Adrenal gland (tissue), 12 donors: Measurements from ENCODE around the gene SLC25A41. TPM values are rescaled to one million over a fixed set of nuclear protein-coding genes. Genes with fewer than 3 reads are reported as not detected.

Source experiments
- DNase-seq, 7 donors: peaks; one replicate each; pipeline ENCODE4 v3.0.0-alpha.2; 2019 to 2020
- H3K27ac ChIP-seq, 5 donors: fragments of 200-600 bp; sonication (generic) in 4 of 5; 1 replicate in 3 of 5; 2 replicates in 2 of 5; pipeline versions ENCODE4 v1.5.1 to v1.8.0; 2016 to 2020; ENCODE audit warnings: mild to moderate bottlenecking in 1 of 5
- H3K27me3 ChIP-seq: fragments of 200-600 bp; 2 replicates; pipeline ENCODE4 v1.8.0; 2021
- H3K36me3 ChIP-seq, 2 donors: fragments of 200-600 bp; replicated peaks in 1 of 2; 1 replicate in 1 of 2; 2 replicates in 1 of 2; pipeline versions ENCODE4 v1.5.1 to v1.8.0; 2018 to 2022
- H3K4me1 ChIP-seq, 2 donors: fragments of 200-600 bp; replicated peaks in 1 of 2; 1 replicate in 1 of 2; 2 replicates in 1 of 2; pipeline versions ENCODE4 v1.5.1 to v1.8.0; 2018 to 2021
- H3K4me3 ChIP-seq, 4 donors: fragments of 200-600 bp; sonication (generic) in 3 of 4; one replicate each; pipeline ENCODE4 v1.5.1; 2016 to 2018
- H3K9me3 ChIP-seq, 3 donors: fragments of 200-600 bp; sonication (generic) in 1 of 3; replicated peaks in 1 of 3; 1 replicate in 2 of 3; 2 replicates in 1 of 3; pipeline versions ENCODE4 v1.5.1 to v1.8.0; 2016 to 2021
- CTCF ChIP-seq, 6 experiments: fragments of 450-650 bp in 4 of 6; fragments of 200-600 bp in 2 of 6; sonication (generic) in 1 of 6; IDR thresholded peaks; 1 replicate in 5 of 6; 2 replicates in 1 of 6; pipeline versions ENCODE4 v1.5.1 to v1.8.0; 2016 to 2021; ENCODE audit warnings: antibody characterized with exemption in 6 of 6, mild to moderate bottlenecking in 2 of 6, moderate library complexity in 1 of 6
- POLR2A ChIP-seq, 2 donors: fragments of 450-650 bp; IDR thresholded peaks; one replicate each; pipeline ENCODE4 v1.6.1; 2017; ENCODE audit warnings: antibody characterized with exemption in 2 of 2, mild to moderate bottlenecking in 2 of 2, moderate library complexity in 1 of 2
- WGBS, 4 donors: extraction: QIAGEN DNeasy Blood & Tissue Kit in 2 of 4; methylation state at CpG; one replicate each; pipeline versions ENCODE4 v1.1.5 to v1.1.7; 2013 to 2017; 5-methylcytosine and 5-hydroxymethylcytosine counted together
- intact Hi-C, 2 donors: fragments of 100-400 bp; cut with DNase I; formaldehyde crosslinking; loops; one replicate each; pipeline versions ENCODE4 v1.14.1 to v1.15.0; 2022 to 2023
- polyA plus RNA-seq, 3 donors: library from polyadenylated mRNA; stranded (reverse); fragments of 200-250 nt in 2 of 3; fragments of 350-450 nt in 1 of 3; fragmentation: Illumina TruSeq in 1 of 3; extraction: RNeasy Lipid Tissue Mini Kit (QIAGEN cat#74804) in 1 of 3; gene quantifications; one replicate each; pipeline ENCODE4 v1.2.3, GENCODE V29; 2013 to 2014
- total RNA-seq, 9 donors: library from RNA; depleted of rRNA in 4 of 9; stranded (reverse); fragments of >200 nt in 4 of 9; fragments of 120-200 nt in 1 of 9; fragmentation: NEBNext Ultra II Directional in 1 of 9; extraction: Animal tissue kit (Norgen Biotek cat#: 25700) in 1 of 9; gene quantifications; one replicate each; pipeline versions ENCODE4 v1.1.0 to v1.2.4, GENCODE V29; 2013 to 2023
- donor health status: healthy with polysubstance abuse.
- donor health status: Bipolar disorder and iron deficiency.
- donor health status: DM: yes; HTN: yes; CAD: no.
- donor health status: DM: no; HTN: no; CAD: no.
- donor health status: DM: no; HTN: no; CAD: no.
- donor health status: DM: yes; HTN: yes; CAD: no.

SLC25A41 gene
- total and polyA plus RNA-seq, 12 donors = 0.18 to 1.4 (median 0.38) TPM; not detected in 6

GRCh38 chr19:6450166-6450565 is 16.6 kb upstream of the SLC25A41 start:
- Histone ChIP-seq H3K27me3 (no peaks in the 10 kb centered on the region), H3K4me3 (no peak overlapping the region), H3K36me3 (peaks cover 0 to 18% of the 10 kb centered on the region in 2 donors), H3K4me1 (no peaks in the 10 kb centered on the region), H3K9me3 (no peaks in the 10 kb centered on the region), H3K27ac (no peak overlapping the region)
- intact Hi-C loops = no loop called here
- TF ChIP-seq CTCF (IDR thresholded peaks at IDR 0.05) (no peak), POLR2A (IDR thresholded peaks at IDR 0.05) (no peak)
- 93 to 96% (median 94%) methylated on average over 5 of the region's 5 CpGs for WGBS, 4 donors
- no peak for DNase-seq

- DNase-seq = no peak
- peaks cover 0 to 3% of the 10 kb centered on the region in 2 donors for H3K36me3 ChIP-seq
- no peaks in the 10 kb centered on the region for H3K27me3 ChIP-seq
- no peaks in the 10 kb centered on the region for H3K4me1 ChIP-seq
- no peak for TF ChIP-seq CTCF (IDR thresholded peaks at IDR 0.05)
- TF ChIP-seq POLR2A (IDR thresholded peaks at IDR 0.05) = no peak
- no peak overlapping the region for H3K4me3 ChIP-seq
- intact Hi-C loops = no loop called here
- 87 to 98% (median 93%) methylated on average over 3 of the region's 3 CpGs for WGBS, 4 donors
- H3K27ac ChIP-seq = no peak overlapping the region
- no peaks in the 10 kb centered on the region for H3K9me3 ChIP-seq
Measured at GRCh38 chr19:6448045-6448444, 14.5 kb upstream of the SLC25A41 start.

GRCh38 chr19:6446452-6446851 is 12.9 kb upstream of the SLC25A41 start:
- H3K27me3 ChIP-seq = no peaks in the 10 kb centered on the region
- H3K36me3 ChIP-seq = no peaks in the 10 kb centered on the region
- DNase-seq = no peak
- no peaks in the 10 kb centered on the region for H3K9me3 ChIP-seq
- intact Hi-C loops = no loop called here
- H3K4me3 ChIP-seq = no peak overlapping the region
- H3K27ac ChIP-seq = no peak overlapping the region
- 90 to 98% (median 96%) methylated on average over 3 of the region's 3 CpGs for WGBS, 4 donors
- H3K4me1 ChIP-seq = no peaks in the 10 kb centered on the region
- no peak for TF ChIP-seq CTCF (IDR thresholded peaks at IDR 0.05)
- TF ChIP-seq POLR2A (IDR thresholded peaks at IDR 0.05) = no peak

- Histone ChIP-seq H3K4me3 (no peak overlapping the region), H3K36me3 (no peaks in the 10 kb centered on the region), H3K9me3 (no peaks in the 10 kb centered on the region), H3K27me3 (no peaks in the 10 kb centered on the region), H3K27ac (no peak overlapping the region), H3K4me1 (no peaks in the 10 kb centered on the region)
- no peak for DNase-seq
- TF ChIP-seq POLR2A (IDR thresholded peaks at IDR 0.05) (no peak), CTCF (IDR thresholded peaks at IDR 0.05) (no peak)
- WGBS, 4 donors = 90 to 93% (median 92%) methylated on average over 7 to 13 of the region's 13 CpGs
- intact Hi-C loops = no loop called here
Measured at GRCh38 chr19:6443986-6444385, 10.4 kb upstream of the SLC25A41 start.
